Left ventricle myocardium superior (tissue), 1 donor: ENCODE data around the gene SEMG1. TPM values are rescaled to one million over a fixed set of nuclear protein-coding genes. Genes with fewer than 3 reads are reported as not detected.

Source experiments
- ATAC-seq: fragments of 200-7000 bp; cut with Tn5 transposase; one replicate; pipeline ENCODE4 v1.9.1; 2020; ENCODE audit warnings: mild to moderate bottlenecking, moderate library complexity
- DNase-seq: peaks from one replicate; pipeline ENCODE4 v3.0.0-alpha.2; 2020
- intact Hi-C: fragments of 100-400 bp; cut with micrococcal nuclease; formaldehyde crosslinking; loops from one replicate; pipeline ENCODE4 v1.11.0; 2022
- long read RNA-seq: library from polyadenylated mRNA; unstranded; transcript quantifications from one replicate; pipeline ENCODE4 v2.0.0, GENCODE V29; 2021
- total RNA-seq: library from RNA; stranded (reverse); fragmentation: NEBNext Ultra II Directional; extraction: Animal tissue kit (Norgen Biotek cat#: 25700); gene quantifications from one replicate; pipeline ENCODE4 v1.2.1, GENCODE V29; 2021
- donor health status: DM: no; HTN: yes; CAD: no; lungs with severe emphysema.

SEMG1 gene, protein sequence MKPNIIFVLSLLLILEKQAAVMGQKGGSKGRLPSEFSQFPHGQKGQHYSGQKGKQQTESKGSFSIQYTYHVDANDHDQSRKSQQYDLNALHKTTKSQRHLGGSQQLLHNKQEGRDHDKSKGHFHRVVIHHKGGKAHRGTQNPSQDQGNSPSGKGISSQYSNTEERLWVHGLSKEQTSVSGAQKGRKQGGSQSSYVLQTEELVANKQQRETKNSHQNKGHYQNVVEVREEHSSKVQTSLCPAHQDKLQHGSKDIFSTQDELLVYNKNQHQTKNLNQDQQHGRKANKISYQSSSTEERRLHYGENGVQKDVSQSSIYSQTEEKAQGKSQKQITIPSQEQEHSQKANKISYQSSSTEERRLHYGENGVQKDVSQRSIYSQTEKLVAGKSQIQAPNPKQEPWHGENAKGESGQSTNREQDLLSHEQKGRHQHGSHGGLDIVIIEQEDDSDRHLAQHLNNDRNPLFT
- total RNA-seq: not detected
- long read RNA-seq: 0 reads

DNA sequence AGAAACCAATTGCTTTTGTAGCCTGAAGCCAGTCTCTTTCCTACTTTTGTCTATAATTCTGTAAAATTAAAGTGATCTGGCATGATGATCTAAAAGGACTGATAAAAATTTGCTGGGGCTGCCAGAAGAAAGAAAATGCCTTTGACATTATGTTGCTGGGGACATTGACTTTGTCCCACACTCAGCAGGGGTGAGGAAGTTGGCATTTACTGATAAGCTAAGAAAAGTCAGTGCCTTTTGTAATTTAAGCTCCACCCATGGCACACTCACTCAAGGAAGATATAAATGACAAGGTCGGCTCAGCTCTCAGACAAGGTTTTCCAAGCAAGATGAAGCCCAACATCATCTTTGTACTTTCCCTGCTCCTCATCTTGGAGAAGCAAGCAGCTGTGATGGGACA is at the start of gene SEMG1:
SEMG1 (plus strand) TSS at position 309 of the 400 bp plus-strand sequence; CDS start at position 330, 21 bp downstream.
- DNase-seq (no peak), ATAC-seq (no peak)
- intact Hi-C loops: no loop called here

DNA sequence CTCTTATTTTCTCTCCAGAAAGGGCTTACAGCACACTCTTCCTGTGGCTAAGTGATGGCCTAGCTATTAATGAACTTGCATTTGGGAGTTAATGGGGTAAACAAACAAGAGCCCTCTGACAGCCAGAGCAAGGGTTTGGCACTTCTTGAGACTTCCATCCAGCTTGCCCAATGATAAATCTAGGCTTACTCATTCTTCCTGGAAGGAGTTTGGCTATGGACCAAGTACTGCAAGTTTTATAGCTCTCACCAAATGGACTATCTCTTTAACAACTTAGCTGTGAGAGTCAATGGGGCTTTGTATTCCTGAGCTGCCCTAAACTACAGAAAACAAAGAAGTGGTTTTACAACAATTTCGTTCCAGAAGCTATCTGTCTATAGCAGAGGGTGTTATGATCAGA is 48.9 kb upstream of the SEMG1 start:
- DNase-seq: no peak
- intact Hi-C loops: no loop called here
- ATAC-seq: no peak

DNA sequence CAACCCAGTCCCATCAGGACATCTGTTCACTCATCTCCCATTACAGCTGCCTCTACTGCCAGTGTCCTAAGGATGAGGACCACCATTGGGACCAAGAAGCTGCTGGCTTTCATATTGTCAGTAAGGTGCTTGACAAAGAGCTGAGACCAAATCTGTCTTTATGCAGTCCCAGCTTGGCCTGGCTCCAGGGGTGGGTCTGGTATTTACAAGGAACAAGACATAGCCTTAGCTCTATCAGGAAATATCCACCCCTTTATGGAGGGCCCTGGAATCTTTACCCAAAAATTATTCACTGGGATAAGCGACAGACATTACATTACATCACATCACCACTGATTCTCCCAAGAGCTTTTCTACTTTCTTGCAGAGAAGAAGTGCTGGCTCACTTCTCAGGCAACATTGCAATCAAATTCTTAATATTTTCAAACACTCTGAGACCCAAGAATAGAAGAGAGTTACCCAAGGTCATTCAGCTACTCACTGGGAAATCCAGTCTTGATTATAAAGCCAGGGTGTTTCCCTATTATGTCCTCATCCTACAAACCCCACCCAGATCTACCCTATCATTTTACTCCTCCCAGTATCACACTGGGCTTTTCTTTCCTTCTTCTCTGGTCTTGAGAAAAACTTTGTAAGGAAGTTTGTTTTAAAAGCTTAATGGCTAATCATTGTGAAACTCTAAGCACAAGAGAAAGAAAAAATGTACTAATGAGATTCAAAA is 43.6 kb upstream of the SEMG1 start:
- ATAC-seq (no peak), DNase-seq (no peak)
- intact Hi-C loops: no loop called here

DNA sequence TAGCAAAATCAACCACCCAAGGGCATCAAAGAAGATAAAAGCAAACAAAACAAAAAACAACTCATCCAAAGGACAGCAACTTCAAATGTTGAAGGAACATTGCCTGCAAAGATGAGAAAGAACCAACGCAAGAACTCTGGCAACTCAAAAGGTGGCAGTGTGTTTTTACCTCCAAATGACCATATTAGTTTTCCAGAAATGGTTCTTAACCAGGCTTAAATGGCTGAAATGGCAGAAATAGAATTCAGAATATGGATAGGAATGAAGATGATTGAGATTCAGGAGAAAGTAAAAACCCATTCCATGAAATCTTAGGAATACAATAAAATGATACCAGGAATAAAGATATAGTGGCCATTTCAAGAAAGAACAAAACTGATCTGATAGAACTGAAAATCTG is 41.9 kb upstream of the SEMG1 start:
- ATAC-seq (no peak), DNase-seq (no peak)
- intact Hi-C loops: no loop called here

DNA sequence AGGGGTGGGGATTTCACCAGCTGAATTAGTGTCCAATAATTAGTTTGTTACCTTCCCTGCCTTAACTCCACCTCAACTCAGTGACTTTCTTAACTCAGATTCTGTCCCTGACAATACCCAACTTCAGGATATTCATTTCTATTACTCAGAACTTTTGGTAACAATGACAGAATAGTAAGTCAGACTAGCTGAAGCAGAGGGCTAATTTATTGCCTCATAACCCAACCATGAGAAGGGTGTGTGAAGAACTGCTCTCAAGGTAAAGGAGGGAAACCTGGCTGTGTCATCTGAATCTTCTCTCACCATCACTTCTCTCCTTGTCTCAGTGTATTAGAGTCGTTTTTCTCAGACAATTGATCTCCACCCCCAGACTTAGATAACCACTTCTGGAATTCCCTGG is 33.3 kb upstream of the SEMG1 start:
- intact Hi-C loops: no loop called here
- no peak for ATAC-seq
- no peak for DNase-seq

DNA sequence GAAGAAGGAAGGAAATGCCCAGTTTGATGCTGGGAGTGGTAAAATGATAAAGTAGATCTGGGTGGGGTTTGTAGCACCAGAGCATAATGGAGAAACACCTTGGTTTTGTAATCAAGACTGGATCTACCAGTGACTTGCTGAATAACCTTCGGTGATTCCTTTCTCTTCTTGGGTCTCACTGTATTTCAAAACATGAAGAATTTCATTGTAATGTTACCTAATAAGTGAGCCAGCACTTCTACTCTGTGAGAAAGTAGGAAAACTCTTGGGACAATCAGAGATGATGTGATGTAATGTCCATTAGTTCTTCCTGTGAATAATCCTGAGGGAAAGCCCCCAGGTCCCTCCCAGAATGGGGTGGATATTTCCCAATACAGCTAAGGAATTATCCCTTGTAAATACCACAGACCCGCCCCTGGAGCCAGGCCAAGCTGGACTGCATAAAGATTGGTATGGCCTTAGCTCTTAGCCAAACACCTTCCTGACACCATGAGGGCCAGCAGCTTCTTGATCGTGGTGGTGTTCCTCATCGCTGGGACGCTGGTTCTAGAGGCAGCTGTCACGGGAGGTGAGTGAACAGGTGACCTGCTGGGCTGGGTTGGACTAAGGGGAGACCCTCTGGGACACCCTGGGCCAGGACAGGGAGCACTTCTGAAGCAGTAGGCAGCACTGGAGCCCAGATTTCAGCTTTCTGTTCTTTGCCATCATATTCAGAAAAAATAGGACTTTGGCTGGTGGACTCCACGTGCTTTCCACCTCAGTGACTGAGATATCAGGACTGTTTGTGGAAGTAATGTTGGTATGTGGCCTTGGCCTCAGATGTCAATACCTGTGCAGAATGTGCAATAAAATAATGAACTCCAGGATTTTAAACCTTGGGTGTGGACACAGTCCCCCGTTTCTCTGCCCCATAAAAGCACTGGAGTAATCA is 32.1 kb upstream of the SEMG1 start, which contains the start of gene PI3:
PI3 (plus strand) TSS at position 469 of the 931 bp plus-strand sequence; CDS start at position 490, 21 bp downstream.
- intact Hi-C loops: no loop called here
- no peak for ATAC-seq
- DNase-seq: no peak

DNA sequence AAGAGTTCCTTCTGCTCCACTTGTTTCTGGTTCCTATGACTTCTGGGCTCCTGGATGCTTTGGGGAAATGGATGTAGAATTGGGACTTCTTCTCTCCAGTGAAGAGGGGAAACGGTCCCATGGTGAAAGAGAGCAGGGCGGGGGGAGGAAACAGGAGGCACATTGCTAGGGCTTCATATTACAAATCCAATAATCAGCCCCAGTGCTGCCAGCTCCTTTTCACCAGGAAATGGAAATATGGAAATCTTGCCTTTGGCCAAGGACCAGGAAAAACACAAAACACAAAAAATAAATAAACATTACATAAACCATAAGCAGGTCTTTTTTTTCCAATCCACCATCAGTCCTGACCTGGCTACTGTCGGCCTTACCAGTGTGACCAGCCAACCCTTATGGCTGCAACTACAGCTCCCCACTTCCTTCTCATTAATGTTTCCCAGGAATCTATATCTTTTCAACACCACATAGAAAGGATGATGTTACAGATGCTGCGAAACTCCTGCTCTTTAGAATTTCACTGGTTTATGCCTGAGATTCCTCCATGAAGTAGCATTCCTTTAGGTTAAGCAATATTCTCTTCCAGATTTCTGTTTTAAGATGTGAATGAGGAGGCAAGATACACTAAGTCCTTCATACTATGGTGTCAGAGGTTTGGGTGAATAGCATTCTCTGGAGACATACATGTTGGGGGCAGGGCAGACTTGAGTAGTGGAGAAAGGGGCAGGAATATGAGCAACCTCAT is 30.1 kb upstream of the SEMG1 start:
- no peak for ATAC-seq
- no peak for DNase-seq
- intact Hi-C loops: no loop called here

DNA sequence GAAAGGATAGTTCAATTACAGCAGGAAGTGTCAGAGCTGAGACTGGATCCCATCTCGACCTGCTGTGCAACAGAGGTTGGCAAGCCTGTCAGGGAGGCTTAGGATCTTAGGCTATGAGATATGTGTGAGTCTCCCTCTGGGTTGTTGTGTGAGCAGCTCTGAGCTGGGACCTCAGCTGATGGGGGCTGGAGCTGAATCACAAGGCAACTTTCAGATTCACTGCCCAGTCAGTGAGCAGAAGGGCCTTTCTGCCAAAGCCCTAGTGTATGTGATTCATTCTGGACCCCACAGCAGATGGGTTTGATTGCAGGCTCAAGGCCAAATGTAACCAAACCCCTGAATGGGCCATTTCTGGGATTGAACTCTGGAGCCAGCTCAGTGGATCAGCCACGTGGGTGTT is 27.7 kb upstream of the SEMG1 start:
- DNase-seq (no peak), ATAC-seq (no peak)
- intact Hi-C loops: no loop called here

DNA sequence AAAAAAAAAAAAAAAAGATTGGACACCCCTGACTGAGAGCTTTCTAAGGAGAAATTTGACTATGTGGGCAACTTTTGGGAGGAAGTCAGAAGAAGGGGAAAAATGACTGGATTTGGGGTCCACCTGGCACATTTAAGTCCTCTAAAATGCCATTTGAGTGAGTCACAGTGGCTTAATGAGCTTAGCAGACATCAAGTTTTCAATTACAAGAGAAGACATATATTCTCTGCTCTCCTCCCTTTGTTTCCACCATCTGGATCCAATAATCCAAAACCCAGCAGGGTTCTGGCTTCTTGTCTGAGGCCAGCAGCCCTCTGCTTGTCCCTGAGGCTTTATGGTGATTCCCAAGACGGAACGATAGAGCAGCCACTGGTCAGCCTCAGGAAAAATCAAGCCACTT is 25.2 kb upstream of the SEMG1 start:
- intact Hi-C loops: no loop called here
- DNase-seq (no peak), ATAC-seq (no peak)

DNA sequence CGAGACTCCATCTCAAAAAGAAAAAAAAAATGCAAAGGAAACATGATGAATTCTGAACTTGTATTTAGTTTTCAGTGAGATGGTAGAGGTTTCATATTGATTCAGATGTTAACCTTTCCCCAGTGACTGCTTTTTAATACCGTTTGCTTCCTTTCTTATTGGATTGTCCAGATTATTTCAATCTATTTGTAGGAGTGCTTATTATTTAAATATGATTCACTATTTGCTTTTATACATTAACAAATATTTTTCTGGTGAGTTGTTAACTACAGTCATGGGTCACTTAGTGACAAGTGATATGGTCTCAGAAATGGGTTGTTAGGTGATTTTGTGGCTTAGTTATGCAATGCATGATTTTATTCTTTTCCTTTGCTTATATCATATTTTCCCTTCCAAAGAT is 23.7 kb upstream of the SEMG1 start:
- no peak for ATAC-seq
- intact Hi-C loops: no loop called here
- no peak for DNase-seq

DNA sequence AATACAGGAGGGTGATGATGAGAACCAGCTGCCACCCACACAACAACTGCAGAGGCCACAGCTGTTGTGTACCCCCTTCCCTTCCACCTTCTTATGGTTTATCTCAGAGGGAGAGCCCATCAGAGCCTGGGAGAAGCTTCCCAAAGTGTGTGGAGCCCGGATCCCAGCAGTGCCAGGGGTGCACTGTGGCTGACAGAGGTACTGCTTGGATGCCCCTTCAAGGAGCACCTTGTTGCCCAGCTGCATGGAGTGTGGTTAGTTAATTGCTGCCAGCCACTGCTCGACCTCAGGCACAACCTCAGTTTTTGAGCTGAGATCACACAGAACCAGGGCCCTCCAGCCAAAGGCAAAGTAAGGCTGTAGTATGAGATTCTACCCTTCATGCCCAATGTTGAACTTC is 19.1 kb upstream of the SEMG1 start:
- ATAC-seq: no peak
- intact Hi-C loops: no loop called here
- DNase-seq: no peak

DNA sequence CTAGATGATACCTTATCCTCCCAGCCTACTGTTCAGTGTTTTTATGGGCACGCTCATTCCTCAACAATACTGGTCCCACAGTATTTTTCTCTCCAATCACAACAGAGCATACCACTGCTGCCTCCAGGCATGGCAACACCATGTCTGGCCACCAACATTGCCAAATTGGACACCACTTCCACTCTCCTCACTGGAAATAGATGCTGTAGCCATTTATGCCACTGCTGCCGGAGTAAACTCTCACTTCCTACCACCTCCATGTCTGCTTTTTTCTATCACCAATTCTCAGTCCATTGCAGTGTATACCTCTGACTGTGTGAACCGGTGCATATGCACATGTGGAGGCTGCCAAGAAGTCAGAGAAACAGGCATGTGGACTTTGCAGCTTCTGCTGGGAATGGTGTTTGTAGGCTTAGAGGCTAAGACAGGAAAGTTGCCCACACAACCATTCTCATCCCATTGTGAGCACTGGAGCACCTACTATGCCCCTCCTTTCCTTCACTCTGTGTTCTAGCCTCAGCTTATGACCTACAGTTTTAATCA is 17.7 kb upstream of the SEMG1 start:
- no peak for ATAC-seq
- no peak for DNase-seq
- intact Hi-C loops: no loop called here

DNA sequence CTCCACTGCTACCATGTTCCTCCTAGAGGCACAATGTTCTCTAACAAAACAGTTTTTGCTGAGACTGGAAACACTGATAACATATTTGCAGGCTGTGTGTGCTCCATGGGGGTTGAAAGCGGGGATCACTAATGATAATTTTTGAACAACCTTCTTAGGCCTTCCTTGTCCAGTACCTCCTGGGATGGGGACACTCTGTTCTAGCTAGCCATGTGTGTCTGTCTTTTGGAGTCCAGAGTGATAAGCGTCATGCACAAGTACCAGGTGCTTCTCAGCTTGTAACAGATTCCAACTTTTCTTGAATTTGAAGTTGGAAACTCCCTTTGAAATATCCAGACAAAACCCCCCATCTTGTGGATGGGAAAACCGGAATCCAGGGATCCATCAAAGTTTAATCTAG is 17.0 kb upstream of the SEMG1 start:
- intact Hi-C loops: no loop called here
- ATAC-seq (no peak), DNase-seq (no peak)

DNA sequence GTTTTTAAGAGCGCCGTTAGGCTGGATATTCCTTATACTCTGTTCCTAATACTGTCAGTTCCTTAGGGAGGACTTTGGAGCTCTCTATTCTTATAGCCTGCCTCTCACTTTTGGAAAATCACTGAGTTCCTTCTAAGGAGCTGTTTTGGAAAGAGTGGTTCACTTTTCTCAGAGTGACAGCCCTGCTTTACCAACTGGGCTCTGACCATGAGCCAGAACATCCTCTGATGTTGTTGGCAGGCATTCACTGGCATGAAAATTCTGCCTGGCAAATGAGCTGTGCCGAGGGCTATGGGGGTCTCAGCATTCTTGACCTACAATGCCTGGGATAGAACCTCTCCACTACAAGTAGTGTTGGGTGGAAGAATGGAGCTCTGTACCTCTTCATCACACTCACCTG is 14.9 kb upstream of the SEMG1 start:
- intact Hi-C loops: no loop called here
- DNase-seq: no peak

DNA sequence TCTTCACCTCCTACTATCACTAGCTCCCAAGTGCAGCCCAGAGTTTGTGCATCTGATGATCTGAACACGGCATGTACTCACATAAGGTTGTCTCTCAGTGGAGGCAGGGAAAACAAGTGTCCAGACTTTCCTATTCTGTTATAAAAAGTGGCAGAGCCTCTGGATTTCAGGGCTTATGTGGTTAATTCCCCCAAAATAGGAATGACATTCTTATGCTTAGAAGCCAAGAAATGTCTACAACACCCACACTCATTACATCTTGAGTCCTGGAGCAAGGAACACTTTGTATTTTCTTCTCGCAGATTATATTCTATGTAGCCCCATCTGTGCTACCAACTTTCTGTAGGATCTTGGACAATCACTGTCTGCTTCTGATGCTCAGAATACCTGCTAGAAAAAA is 13.5 kb upstream of the SEMG1 start:
- intact Hi-C loops: no loop called here
- ATAC-seq (no peak), DNase-seq (no peak)

More for the DNA sequence above, 14.9 kb upstream of the SEMG1 start:
- no peak for ATAC-seq

DNA sequence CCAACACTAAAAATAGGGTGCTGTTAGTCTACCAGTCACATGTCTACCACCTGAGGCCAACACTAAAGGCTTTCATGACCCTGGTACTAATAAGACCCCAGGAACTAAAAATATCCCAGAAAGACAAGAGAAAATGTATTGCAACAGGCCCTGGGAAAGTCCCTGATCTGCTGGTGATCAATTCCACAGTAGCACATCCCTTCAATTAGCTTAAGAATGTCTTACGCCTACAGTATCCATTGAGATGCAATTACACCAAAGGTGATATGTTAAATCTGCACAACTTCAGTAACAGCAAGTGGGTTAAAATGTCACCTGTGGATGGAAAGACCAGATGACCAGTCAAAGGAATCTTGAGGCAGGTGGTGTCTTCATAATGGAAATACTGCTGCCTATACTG is 3.1 kb downstream of the SEMG1 start:
- no peak for ATAC-seq
- intact Hi-C loops: no loop called here
- DNase-seq: no peak

DNA sequence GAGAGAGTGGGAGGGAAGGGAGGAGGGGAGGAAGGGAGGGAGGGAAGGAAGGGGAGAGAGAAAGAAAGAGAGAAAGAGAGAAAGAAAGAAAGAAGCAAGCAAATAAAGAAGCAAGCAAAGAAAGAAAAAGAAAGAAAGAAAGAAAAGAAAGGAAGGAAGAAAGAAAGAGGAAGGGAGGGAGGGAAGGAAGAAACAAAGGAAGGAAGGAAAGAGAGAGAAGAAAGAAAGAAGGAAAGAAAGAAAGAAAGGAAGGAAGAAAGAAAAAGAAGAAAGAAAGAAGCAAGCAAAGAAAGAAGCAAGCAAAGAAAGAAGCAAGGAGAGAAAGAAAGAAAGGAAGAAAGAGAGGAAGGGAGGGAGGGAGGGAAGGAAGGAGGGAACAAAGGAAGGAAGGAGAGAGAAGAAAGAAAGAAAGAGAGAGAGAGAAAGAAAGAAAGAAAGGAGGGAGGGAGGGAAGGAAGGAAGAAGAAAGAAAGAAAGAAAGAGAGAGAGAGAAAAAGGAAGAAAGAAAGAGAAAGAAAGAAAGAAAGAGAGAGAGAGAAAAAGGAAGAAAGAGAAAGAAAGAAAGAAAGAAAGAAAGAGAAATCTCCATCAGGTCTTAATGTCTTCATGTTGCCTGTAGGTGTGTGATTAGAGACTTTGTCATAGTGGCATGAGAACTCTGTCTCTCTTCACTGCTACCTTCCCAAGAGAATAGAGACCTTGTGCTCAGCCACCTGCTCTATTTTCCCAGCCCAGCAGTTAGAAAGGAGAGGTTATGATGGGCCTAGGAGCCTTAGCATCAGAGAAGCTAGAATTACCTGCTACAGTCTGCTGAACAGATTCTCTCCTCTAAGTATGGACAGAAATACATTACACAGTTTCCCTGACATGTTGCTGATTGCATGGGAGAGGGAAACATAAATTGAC is 5.0 kb downstream of the SEMG1 start:
- intact Hi-C loops: no loop called here
- ATAC-seq (no peak), DNase-seq (no peak)

DNA sequence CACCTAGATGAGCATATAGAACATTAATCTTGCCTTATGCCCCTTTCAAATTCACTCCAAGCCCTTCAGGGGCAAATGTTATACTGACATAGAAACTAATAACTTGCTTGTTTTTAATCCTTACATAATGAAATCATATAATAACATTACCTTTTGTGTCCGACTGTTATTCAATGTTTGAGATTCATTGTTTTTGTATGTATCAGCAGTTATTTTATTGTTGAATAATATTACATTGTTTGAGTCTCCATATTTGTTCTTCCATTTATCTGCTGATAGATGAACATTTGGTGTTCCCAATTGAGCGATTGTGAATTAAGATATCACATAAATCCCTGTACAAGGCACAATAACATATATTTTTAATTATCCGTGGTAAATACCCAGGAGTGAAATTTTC is 6.0 kb downstream of the SEMG1 start:
- intact Hi-C loops: no loop called here
- ATAC-seq (no peak), DNase-seq (no peak)
